H54 (cell line): ENCODE data around the gene KDM6B.
"Not testable (repeated sequence)": the region's sequence is repeated elsewhere in the genome, so short reads cannot be mapped to it uniquely, and the experiment has no call there.

Experiments
- DNase-seq: peaks from one replicate; pipeline ENCODE4 v3.0.0; 2011; ENCODE audit warnings: low spot score, mixed read lengths; ENCODE audit not compliant: insufficient read length
- FAIRE-seq: peaks from 3 replicates; lab custom pipeline; 2011; peaks lifted over from hg19 to GRCh38; lab: Jason Lieb, UNC
- POLR2A ChIP-seq: IDR thresholded peaks from 2 replicates; pipeline ENCODE4 v1.6.1; 2011; ENCODE audit warnings: low read depth, mild to moderate bottlenecking, low read length

Gene KDM6B

GRCh38 chr17:7856811-7857712 lies 23.0 kb downstream of the KDM6B start, which contains the start of gene NAA38:
TSS of gene NAA38 (minus strand) at chr17:7857559. CDS start at chr17:7857463, 96 bp downstream.
- peak; percentile 70 for TF ChIP-seq POLR2A
- FAIRE-seq (peak; percentile 82), DNase-seq (peak; percentile 89)

GRCh38 chr17:7857713-7858521 lies 23.9 kb downstream of the KDM6B start, which contains the start of gene CYB5D1:
TSS of gene CYB5D1 (plus strand) at chr17:7858003. CDS start at chr17:7858135, 132 bp downstream.
- no peak; the same call in 1 of the 2 replicates for TF ChIP-seq POLR2A
- FAIRE-seq (no peak), DNase-seq (peak; percentile 70)

DNA sequence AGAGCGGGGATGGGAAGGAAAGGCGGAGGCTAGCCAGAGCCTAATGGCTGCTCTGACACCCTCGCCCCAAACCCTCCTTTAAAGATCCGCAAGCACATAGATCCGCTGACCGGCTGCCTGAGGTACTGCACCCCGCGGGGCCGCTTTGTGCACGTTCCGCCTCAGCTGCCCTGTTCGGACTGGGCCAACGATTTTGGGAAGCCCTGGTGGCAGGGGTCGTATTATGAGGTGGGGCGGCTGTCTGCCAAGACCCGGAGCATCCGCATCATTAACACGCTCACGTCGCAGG lies 24.4 kb downstream of the KDM6B start:
- DNase-seq, result no peak
- no peak for TF ChIP-seq POLR2A
- no peak for FAIRE-seq

DNA sequence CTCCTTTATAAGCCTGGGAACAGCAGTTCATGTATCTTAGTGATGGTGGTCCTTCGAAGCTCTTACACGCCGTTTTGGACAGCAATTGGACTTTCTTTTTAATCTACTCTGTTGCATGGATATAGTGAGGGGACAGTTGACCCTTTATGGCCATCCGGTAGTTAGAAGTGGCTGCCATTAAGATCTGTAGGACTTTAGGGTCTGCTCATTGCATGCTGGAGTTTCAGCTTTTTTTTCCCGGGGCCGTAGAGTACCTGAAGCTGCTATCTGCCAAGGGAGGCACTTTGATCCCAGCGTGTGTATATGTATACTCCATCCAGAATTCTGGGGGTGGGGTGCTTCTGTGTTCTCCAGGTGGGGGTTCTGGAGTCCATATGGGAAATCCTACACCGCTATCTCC lies 25.0 kb downstream of the KDM6B start:
- DNase-seq, result no peak
- no peak for TF ChIP-seq POLR2A
- FAIRE-seq, result no peak

DNA sequence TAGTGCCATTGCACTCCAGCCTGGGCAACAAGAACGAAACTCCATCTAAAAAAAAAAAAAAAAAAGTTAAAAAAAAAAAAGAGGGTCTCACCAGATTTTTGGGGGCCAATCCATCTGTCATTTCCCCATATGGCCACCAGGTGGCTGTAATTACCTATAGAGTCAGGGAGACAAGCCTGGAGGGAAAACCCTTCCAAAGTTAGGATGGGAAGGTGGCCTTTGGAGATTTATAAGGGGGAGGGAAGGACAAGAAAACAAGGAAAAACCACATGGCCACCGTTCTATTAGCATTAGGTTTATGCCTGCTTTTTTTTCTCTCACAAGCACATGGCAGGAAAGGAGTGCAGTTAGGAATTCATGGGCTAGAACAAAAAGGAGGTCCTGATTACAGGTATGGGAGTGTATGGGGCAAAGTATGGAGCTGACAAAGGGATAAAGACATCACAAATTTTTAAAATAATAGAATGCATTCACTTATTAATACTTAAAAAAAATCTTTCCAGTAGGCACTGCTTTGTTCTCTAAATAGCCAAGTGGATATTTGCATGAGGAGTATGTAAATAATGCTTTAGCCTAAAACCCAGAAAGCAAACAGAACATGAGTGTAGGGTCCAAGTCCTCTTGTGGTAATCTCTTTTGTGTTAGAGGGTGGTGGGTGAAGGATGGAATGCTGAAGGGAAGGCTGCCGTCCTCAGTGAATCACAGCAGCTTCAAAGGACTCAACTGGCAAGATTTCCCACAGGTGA lies 28.8 kb downstream of the KDM6B start:
- no peak for TF ChIP-seq POLR2A
- DNase-seq (peak; percentile 47), FAIRE-seq (no peak)

DNA sequence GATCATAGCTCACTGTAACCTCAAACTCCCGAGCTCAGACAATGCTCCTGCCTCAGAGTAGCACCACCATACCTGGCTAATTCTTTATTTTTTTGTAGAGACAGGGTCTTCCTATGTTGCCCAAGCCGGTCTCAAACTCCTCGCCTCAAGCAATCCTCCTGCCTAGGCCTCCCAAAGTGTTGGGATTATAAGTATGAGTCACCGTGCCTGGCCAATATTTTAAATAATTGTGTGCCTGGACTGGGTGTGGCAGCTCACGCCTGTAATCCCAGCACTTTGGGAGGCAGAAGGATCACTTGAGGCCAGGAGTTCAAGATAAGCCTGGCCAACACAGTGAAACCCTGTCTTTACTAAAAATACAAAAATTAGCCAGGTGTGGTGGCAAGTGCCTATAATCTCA lies 30.4 kb downstream of the KDM6B start:
- not testable (repeated sequence) for DNase-seq, FAIRE-seq

DNA sequence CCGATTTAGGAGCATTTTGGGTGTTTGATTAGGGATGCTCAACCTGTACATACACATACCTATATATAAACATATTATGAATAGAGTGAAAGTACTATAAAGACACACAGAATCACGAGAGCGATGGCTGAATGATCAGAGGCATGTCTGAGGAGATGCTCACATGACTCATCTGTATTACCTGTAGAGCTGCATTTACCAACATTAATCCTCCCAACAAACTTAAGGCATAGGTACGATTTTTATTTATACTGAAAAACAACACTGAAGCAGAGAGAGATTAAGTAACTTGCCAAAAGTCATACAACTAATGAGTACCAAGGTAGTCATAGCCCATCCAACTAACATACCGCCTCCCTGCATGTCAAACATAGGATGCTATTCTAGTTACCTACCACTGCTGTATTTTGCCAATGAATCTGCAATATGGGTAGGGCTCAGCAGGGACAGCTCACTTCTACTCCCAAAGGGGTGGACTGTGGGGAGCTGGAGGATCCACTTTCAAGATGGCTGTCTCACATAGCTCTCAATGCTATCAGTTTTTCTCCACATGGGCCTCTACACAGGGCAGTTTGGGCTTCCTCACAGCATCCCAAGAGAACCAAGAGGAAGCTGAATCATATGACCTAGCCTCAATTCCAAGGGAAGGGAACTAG lies 31.1 kb downstream of the KDM6B start:
- no peak for TF ChIP-seq POLR2A
- DNase-seq, result no peak
- FAIRE-seq, result no peak

GRCh38 chr17:7867881-7868329 lies 33.9 kb downstream of the KDM6B start:
- no peak for TF ChIP-seq POLR2A
- DNase-seq (no peak), FAIRE-seq (no peak)

DNA sequence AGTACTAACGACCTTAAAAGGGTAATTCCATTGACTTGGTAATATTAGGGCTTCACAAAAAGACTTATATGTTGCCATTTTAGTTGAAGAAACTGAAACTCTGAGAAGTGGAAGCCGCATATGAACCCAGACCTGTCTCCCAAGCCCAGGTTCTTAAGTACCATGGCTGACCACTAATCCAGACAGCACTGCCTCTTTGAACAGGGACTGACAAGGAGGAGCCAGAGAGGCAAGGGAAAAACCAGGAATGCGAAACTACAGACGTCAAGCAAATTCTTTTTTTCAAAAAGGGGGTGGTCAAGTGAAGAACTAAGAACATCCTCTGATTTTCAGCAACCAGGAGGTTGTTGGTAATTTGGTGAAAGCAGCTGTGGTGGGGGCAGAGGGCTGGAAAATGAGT lies 39.0 kb downstream of the KDM6B start:
- DNase-seq (no peak), FAIRE-seq (no peak)
- TF ChIP-seq POLR2A, result no peak

GRCh38 chr17:7875804-7876370 lies 41.9 kb downstream of the KDM6B start:
- DNase-seq (no peak), FAIRE-seq (peak; percentile 38)
- no peak for TF ChIP-seq POLR2A

DNA sequence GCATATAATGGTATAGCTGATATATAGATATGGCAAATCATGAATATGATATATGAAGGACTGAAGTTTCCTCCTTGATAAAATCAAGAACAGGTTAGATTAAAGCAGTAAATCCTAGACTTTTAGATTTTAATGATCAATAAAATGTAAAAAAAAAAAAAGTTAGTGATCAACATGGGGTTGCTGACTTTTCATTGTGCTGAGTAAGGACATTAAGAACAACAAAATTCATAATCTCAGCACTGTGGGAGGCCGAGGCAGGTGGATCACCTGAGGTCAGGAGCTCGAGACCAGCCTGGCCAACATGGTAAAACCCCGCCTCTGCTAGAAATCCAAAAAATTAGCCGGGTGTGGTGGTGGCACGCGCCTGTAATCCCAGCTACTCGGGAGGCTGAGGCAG lies 44.2 kb downstream of the KDM6B start:
- FAIRE-seq, result no peak
- no peak for TF ChIP-seq POLR2A
- DNase-seq, result no peak

GRCh38 chr17:7880076-7880868 lies 46.3 kb downstream of the KDM6B start:
- DNase-seq (no peak), FAIRE-seq (no peak)
- no peak for TF ChIP-seq POLR2A
